Measurements from ENCODE around the gene B3GALNT2. TPM values are rescaled to one million over a fixed set of nuclear protein-coding genes. Genes with fewer than 3 reads are reported as not detected.

B3GALNT2 gene
- total RNA-seq, 1 donor from 2014 or later: 20.1 TPM

- Histone ChIP-seq H3K27me3 (no peaks in the 10 kb centered on the region), H3K4me3 (no peak overlapping the region), H3K27ac (no peak overlapping the region), H3K9me3 (no peaks in the 10 kb centered on the region), H3K4me1 (no peaks in the 10 kb centered on the region), H3K36me3 (peaks cover 92% of the 10 kb centered on the region)
- no peak for TF ChIP-seq CTCF (IDR thresholded peaks at IDR 0.05)
- ATAC-seq (peak; percentile 22), DNase-seq (no peak)
- intact Hi-C loops (cut with DNase I): no loop called here
Measured at GRCh38 chr1:235441159-235441685, 63.0 kb downstream of the B3GALNT2 start.

- no peak overlapping the region for H3K4me3 ChIP-seq
- H3K27me3 ChIP-seq: no peaks in the 10 kb centered on the region
- H3K4me1 ChIP-seq: no peaks in the 10 kb centered on the region
- ATAC-seq (no peak), DNase-seq (no peak)
- H3K27ac ChIP-seq: no peak overlapping the region
- no peaks in the 10 kb centered on the region for H3K9me3 ChIP-seq
- intact Hi-C loops (cut with DNase I): no loop called here
- peaks cover 69% of the 10 kb centered on the region for H3K36me3 ChIP-seq
- TF ChIP-seq CTCF (IDR thresholded peaks at IDR 0.05): no peak
Measured at GRCh38 chr1:235434001-235434400, 70.3 kb downstream of the B3GALNT2 start.

- H3K4me1 ChIP-seq: no peaks in the 10 kb centered on the region
- intact Hi-C loops (cut with DNase I): no loop called here
- H3K27ac ChIP-seq: no peak overlapping the region
- H3K36me3 ChIP-seq: peaks cover 55% of the 10 kb centered on the region
- no peak for ATAC-seq
- H3K4me3 ChIP-seq: no peak overlapping the region
- DNase-seq: no peak
- no peaks in the 10 kb centered on the region for H3K27me3 ChIP-seq
- H3K9me3 ChIP-seq: no peaks in the 10 kb centered on the region
- no peak for TF ChIP-seq CTCF (IDR thresholded peaks at IDR 0.05)
Measured at GRCh38 chr1:235430991-235431390, 73.3 kb downstream of the B3GALNT2 start.

GRCh38 chr1:235429143-235429542 is 75.1 kb downstream of the B3GALNT2 start:
- Histone ChIP-seq H3K36me3 (peaks cover 36% of the 10 kb centered on the region), H3K4me3 (no peak overlapping the region), H3K27ac (no peak overlapping the region), H3K27me3 (no peaks in the 10 kb centered on the region), H3K4me1 (no peaks in the 10 kb centered on the region), H3K9me3 (no peaks in the 10 kb centered on the region)
- no peak for ATAC-seq
- no peak for TF ChIP-seq CTCF (IDR thresholded peaks at IDR 0.05)
- intact Hi-C loops (cut with DNase I): no loop called here
- no peak for DNase-seq

GRCh38 chr1:235427447-235427846 is 76.8 kb downstream of the B3GALNT2 start:
- Histone ChIP-seq H3K36me3 (peaks cover 20% of the 10 kb centered on the region), H3K9me3 (no peaks in the 10 kb centered on the region), H3K4me1 (no peaks in the 10 kb centered on the region), H3K27me3 (no peaks in the 10 kb centered on the region), H3K27ac (no peak overlapping the region), H3K4me3 (no peak overlapping the region)
- DNase-seq (no peak), ATAC-seq (no peak)
- intact Hi-C loops (cut with DNase I): no loop called here
- TF ChIP-seq CTCF (IDR thresholded peaks at IDR 0.05): no peak

GRCh38 chr1:235426680-235427079 is 77.6 kb downstream of the B3GALNT2 start:
- no peaks in the 10 kb centered on the region for H3K27me3 ChIP-seq
- H3K4me1 ChIP-seq: no peaks in the 10 kb centered on the region
- H3K4me3 ChIP-seq: no peak overlapping the region
- intact Hi-C loops (cut with DNase I): no loop called here
- DNase-seq: no peak
- peaks cover 16% of the 10 kb centered on the region for H3K36me3 ChIP-seq
- H3K9me3 ChIP-seq: no peaks in the 10 kb centered on the region
- no peak for ATAC-seq
- no peak for TF ChIP-seq CTCF (IDR thresholded peaks at IDR 0.05)
- H3K27ac ChIP-seq: no peak overlapping the region

Measured in upper lobe of right lung (tissue), 1 donor.